T-cell (primary cell): ENCODE data around the gene CPNE4. TPM values are rescaled to one million over a fixed set of nuclear protein-coding genes. Genes with fewer than 3 reads are reported as not detected.

Experiments
- ATAC-seq, 4 experiments: fragments of 200-7000 bp in 3 of 4; fragments of 150-1000 bp in 1 of 4; cut with Tn5 transposase; replicated peaks in 1 of 4; 1 replicate in 3 of 4; 2 replicates in 1 of 4; pipeline ENCODE4 v1.10.0; 2021; ENCODE audit warnings: moderate library complexity in 3 of 4, mild to moderate bottlenecking in 2 of 4, moderate number of reproducible peaks in 1 of 4
- CTCF ChIA-PET, 2 donors: fragments of 300-600 bp; sonication (Branson Sonifier 250); formaldehyde crosslinking; loops; one replicate each; lab custom pipeline; 2022; ENCODE audit warnings: antibody characterized with exemption in 2 of 2; lab: Charles Lee
- POLR2A ChIA-PET, 2 donors: fragments of 300-600 bp; sonication (Branson Sonifier 250); formaldehyde crosslinking; loops; one replicate each; lab custom pipeline; 2022; ENCODE audit warnings: antibody characterized with exemption in 2 of 2; lab: Charles Lee
- DNase-seq, 35 experiments: peaks; one replicate each; pipeline versions ENCODE4 v3.0.0 to v3.0.0-alpha.2; 2013 to 2023
- H3K27ac ChIP-seq: one replicate; pipeline ENCODE4 v1.5.1; 2013; ENCODE audit warnings: low read length
- H3K27me3 ChIP-seq, 2 experiments: replicated peaks in 1 of 2; 1 replicate in 1 of 2; 2 replicates in 1 of 2; pipeline versions ENCODE4 v1.6.1 to v1.7.0; 2013; ENCODE audit warnings: low read length in 1 of 2, mixed read lengths in 1 of 2; ENCODE audit not compliant: control insufficient read depth in 2 of 2, insufficient read depth in 2 of 2; ENCODE audit errors: extremely low read depth in 1 of 2
- H3K36me3 ChIP-seq, 2 donors: 1 replicate in 1 of 2; 2 replicates in 1 of 2; pipeline versions ENCODE4 v1.6.1 to v1.7.0; 2013; ENCODE audit warnings: low read length in 1 of 2; ENCODE audit not compliant: control insufficient read depth in 2 of 2, insufficient read depth in 1 of 2; ENCODE audit errors: extremely low read depth in 1 of 2
- H3K4me1 ChIP-seq, 2 experiments: 1 replicate in 1 of 2; 2 replicates in 1 of 2; pipeline versions ENCODE4 v1.6.1 to v1.7.0; 2013; ENCODE audit warnings: low read length in 2 of 2, mixed read lengths in 1 of 2; ENCODE audit not compliant: insufficient read depth in 2 of 2, control insufficient read depth in 1 of 2; ENCODE audit errors: extremely low read depth in 1 of 2
- H3K4me3 ChIP-seq, 2 donors: 1 replicate in 1 of 2; 2 replicates in 1 of 2; pipeline versions ENCODE4 v1.5.1 to v1.7.0; 2013; ENCODE audit warnings: mild to moderate bottlenecking in 2 of 2, low read length in 1 of 2, moderate library complexity in 1 of 2; ENCODE audit not compliant: control insufficient read depth in 1 of 2; ENCODE audit errors: extremely low read depth in 1 of 2
- H3K9me3 ChIP-seq: 2 replicates; pipeline ENCODE4 v1.7.0; 2013
- H3K27ac Mint-ChIP-seq, 2 donors: one replicate each; pipeline ENCODE4 v1.8.0; 2020 to 2021; ENCODE audit warnings: mild to moderate bottlenecking in 2 of 2, mixed read lengths in 2 of 2
- H3K27me3 Mint-ChIP-seq, 2 donors: one replicate each; pipeline ENCODE4 v1.8.0; 2021 to 2022; ENCODE audit warnings: mixed read lengths in 2 of 2
- H3K36me3 Mint-ChIP-seq: one replicate; pipeline ENCODE4 v1.8.0; 2021; ENCODE audit warnings: mixed read lengths
- H3K4me1 Mint-ChIP-seq, 3 donors: one replicate each; pipeline ENCODE4 v1.8.0; 2020 to 2022; ENCODE audit warnings: mixed read lengths in 3 of 3, mild to moderate bottlenecking in 1 of 3
- H3K4me3 Mint-ChIP-seq, 3 donors: one replicate each; pipeline ENCODE4 v1.8.0; 2020 to 2022; ENCODE audit warnings: mild to moderate bottlenecking in 3 of 3, mixed read lengths in 3 of 3, moderate library complexity in 3 of 3
- H3K9me3 Mint-ChIP-seq, 3 donors: one replicate each; pipeline ENCODE4 v1.8.0; 2020 to 2022; ENCODE audit warnings: mixed read lengths in 3 of 3
- WGBS: methylation state at CpG from one replicate; pipeline ENCODE4 v1.1.5; 2013; ENCODE audit warnings: missing lambda C conversion rate; ENCODE audit not compliant: insufficient coverage; 5-methylcytosine and 5-hydroxymethylcytosine counted together
- total RNA-seq, 35 experiments: library from RNA in 6 of 35; stranded (reverse) in 6 of 35; fragments of 120-200 nt in 1 of 35; gene quantifications; one replicate each; pipeline versions ENCODE4 v1.2.1 to v1.2.4 and lab custom pipeline; 2013 to 2026

The CPNE4 gene
- total RNA-seq, 5 donors from 2014 or later (not counting 1 experiment from before 2014, with no cell fraction given) = not detected

- no peaks in the 10 kb centered on the region for H3K36me3 ChIP-seq
- H3K27ac ChIP-seq = no peak overlapping the region
- H3K4me1 ChIP-seq = no peaks in the 10 kb centered on the region
- Mint-ChIP-seq H3K27ac (no peak overlapping the region), H3K9me3 (no peaks in the 10 kb centered on the region), H3K4me1 (no peaks in the 10 kb centered on the region), H3K4me3 (no peak overlapping the region), H3K36me3 (no peaks in the 10 kb centered on the region), H3K27me3 (peaks cover 0 to 2% of the 10 kb centered on the region in 2 donors)
- no peaks in the 10 kb centered on the region for H3K27me3 ChIP-seq
- no peaks in the 10 kb centered on the region for H3K9me3 ChIP-seq
- 73% methylated on average over 2 of the region's 5 CpGs for WGBS
- CTCF ChIA-PET = no interaction called here
- H3K4me3 ChIP-seq = no peak overlapping the region
- DNase-seq = no peak
- ATAC-seq = no peak
- POLR2A ChIA-PET = no interaction called here
Measured at GRCh38 chr3:131733086-131733841, 301.6 kb downstream of the CPNE4 start.

GRCh38 chr3:131731709-131732108 is 303.1 kb downstream of the CPNE4 start:
- no peaks in the 10 kb centered on the region for H3K9me3 ChIP-seq
- no CpG with 5 or more reads among the region's 2 CpGs for WGBS
- no peak overlapping the region for H3K27ac ChIP-seq
- no peaks in the 10 kb centered on the region for H3K9me3 Mint-ChIP-seq
- H3K4me3 Mint-ChIP-seq = no peak overlapping the region
- no peaks in the 10 kb centered on the region for H3K36me3 ChIP-seq
- no peaks in the 10 kb centered on the region for H3K4me1 ChIP-seq
- ATAC-seq = no peak
- no peak for DNase-seq
- ChIA-PET POLR2A (no interaction called here), CTCF (no interaction called here)
- no peak overlapping the region for H3K4me3 ChIP-seq
- H3K27ac Mint-ChIP-seq = no peak overlapping the region
- H3K27me3 Mint-ChIP-seq = no peaks in the 10 kb centered on the region
- no peaks in the 10 kb centered on the region for H3K27me3 ChIP-seq
- no peaks in the 10 kb centered on the region for H3K36me3 Mint-ChIP-seq
- no peaks in the 10 kb centered on the region for H3K4me1 Mint-ChIP-seq

- ChIA-PET CTCF (no interaction called here), POLR2A (no interaction called here)
- Mint-ChIP-seq H3K9me3 (no peaks in the 10 kb centered on the region), H3K27me3 (no peaks in the 10 kb centered on the region), H3K27ac (no peak overlapping the region), H3K4me1 (no peaks in the 10 kb centered on the region), H3K4me3 (no peak overlapping the region), H3K36me3 (no peaks in the 10 kb centered on the region)
- Histone ChIP-seq H3K27me3 (no peaks in the 10 kb centered on the region), H3K27ac (no peak overlapping the region), H3K36me3 (no peaks in the 10 kb centered on the region), H3K4me1 (no peaks in the 10 kb centered on the region), H3K9me3 (no peaks in the 10 kb centered on the region), H3K4me3 (no peak overlapping the region)
- 56% methylated on average over 1 of the region's 1 CpG for WGBS
- no peak for DNase-seq
- no peak for ATAC-seq
Measured at GRCh38 chr3:131730581-131730980, 304.2 kb downstream of the CPNE4 start.

GRCh38 chr3:131729643-131730017 is 305.2 kb downstream of the CPNE4 start:
- H3K4me3 ChIP-seq = no peak overlapping the region
- no peak overlapping the region for H3K27ac ChIP-seq
- no peaks in the 10 kb centered on the region for H3K4me1 Mint-ChIP-seq
- no peaks in the 10 kb centered on the region for H3K36me3 Mint-ChIP-seq
- no peaks in the 10 kb centered on the region for H3K9me3 ChIP-seq
- H3K4me3 Mint-ChIP-seq = no peak overlapping the region
- ChIA-PET CTCF (no interaction called here), POLR2A (no interaction called here)
- DNase-seq = no peak
- no peaks in the 10 kb centered on the region for H3K27me3 ChIP-seq
- H3K36me3 ChIP-seq = no peaks in the 10 kb centered on the region
- no peak for ATAC-seq
- no peak overlapping the region for H3K27ac Mint-ChIP-seq
- H3K4me1 ChIP-seq = no peaks in the 10 kb centered on the region
- WGBS = no CpG with 5 or more reads among the region's 1 CpG
- no peaks in the 10 kb centered on the region for H3K9me3 Mint-ChIP-seq
- H3K27me3 Mint-ChIP-seq = no peaks in the 10 kb centered on the region

- ATAC-seq (no peak), DNase-seq (no peak)
- H3K4me1 ChIP-seq = no peaks in the 10 kb centered on the region
- H3K27me3 ChIP-seq = no peaks in the 10 kb centered on the region
- Mint-ChIP-seq H3K27me3 (no peaks in the 10 kb centered on the region), H3K27ac (no peak overlapping the region), H3K9me3 (no peaks in the 10 kb centered on the region), H3K4me1 (no peaks in the 10 kb centered on the region), H3K4me3 (no peak overlapping the region), H3K36me3 (no peaks in the 10 kb centered on the region)
- H3K27ac ChIP-seq = no peak overlapping the region
- H3K4me3 ChIP-seq = no peak overlapping the region
- no peaks in the 10 kb centered on the region for H3K9me3 ChIP-seq
- no peaks in the 10 kb centered on the region for H3K36me3 ChIP-seq
- POLR2A ChIA-PET = interaction anchor here in 1 of 2 donors (0.7 kb wide), 1 partner anchor 80 kb away, joined by 11 read pairs; no protein-coding TSS in a partner anchor
- 100% methylated on average over 1 of the region's 3 CpGs for WGBS
- CTCF ChIA-PET = no interaction called here
Measured at GRCh38 chr3:131728898-131729642, 305.7 kb downstream of the CPNE4 start.

- no peaks in the 10 kb centered on the region for H3K4me1 Mint-ChIP-seq
- Histone ChIP-seq H3K4me3 (no peak overlapping the region), H3K4me1 (no peaks in the 10 kb centered on the region), H3K27ac (no peak overlapping the region), H3K36me3 (no peaks in the 10 kb centered on the region), H3K27me3 (peaks cover 0 to 2% of the 10 kb centered on the region in 2 experiments), H3K9me3 (no peaks in the 10 kb centered on the region)
- H3K36me3 Mint-ChIP-seq = no peaks in the 10 kb centered on the region
- ChIA-PET POLR2A (no interaction called here), CTCF (no interaction called here)
- ATAC-seq (no peak), DNase-seq (no peak)
- no peaks in the 10 kb centered on the region for H3K9me3 Mint-ChIP-seq
- H3K27ac Mint-ChIP-seq = no peak overlapping the region
- peaks cover 4 to 6% of the 10 kb centered on the region in 2 donors for H3K27me3 Mint-ChIP-seq
- H3K4me3 Mint-ChIP-seq = no peak overlapping the region
Measured at GRCh38 chr3:131725414-131725813, 309.4 kb downstream of the CPNE4 start.
